Measurements from ENCODE around the gene TRPV3. TPM values are rescaled to one million over a fixed set of nuclear protein-coding genes. Genes with fewer than 3 reads are reported as not detected.
"Not testable (repeated sequence)": the region's sequence is repeated elsewhere in the genome, so short reads cannot be mapped to it uniquely, and the experiment has no call there.

The TRPV3 gene
- total RNA-seq, 1 donor from 2014 or later: 4.3 TPM

GRCh38 chr17:3472137-3472536, 85.5 kb downstream of the TRPV3 start:
- DNase-seq (ENCODE audit: low spot score): no peak

DNA sequence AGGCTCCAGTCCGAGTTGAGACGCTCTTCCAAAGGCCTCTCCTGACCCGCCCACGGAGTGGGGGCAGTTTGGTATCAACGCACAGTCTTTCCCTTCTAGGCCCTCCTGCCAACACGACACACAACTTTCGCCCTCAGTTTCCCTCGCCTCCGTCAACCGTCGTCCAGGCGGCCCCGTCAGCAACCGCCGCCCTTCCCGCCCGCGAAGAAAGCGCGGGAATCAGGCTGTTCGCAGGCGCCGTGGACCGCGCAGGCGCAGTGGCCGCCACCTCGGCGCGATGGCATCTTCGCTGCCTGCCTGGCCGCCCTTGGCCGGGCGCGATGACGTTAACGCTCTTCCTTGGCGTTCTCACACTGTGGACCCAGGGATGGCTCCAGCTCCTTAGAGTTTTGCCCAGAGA, 86.0 kb downstream of the TRPV3 start, which contains the start of gene SPATA22:
Gene SPATA22, minus strand, starts transcription at position 221 of the 400 bp plus-strand sequence. CDS start 2,494 bp downstream, outside the sequence.
- DNase-seq (ENCODE audit: low spot score): no peak

- DNase-seq (ENCODE audit: low spot score): no peak
Observed at GRCh38 chr17:3469529-3469928, 88.1 kb downstream of the TRPV3 start.

DNA sequence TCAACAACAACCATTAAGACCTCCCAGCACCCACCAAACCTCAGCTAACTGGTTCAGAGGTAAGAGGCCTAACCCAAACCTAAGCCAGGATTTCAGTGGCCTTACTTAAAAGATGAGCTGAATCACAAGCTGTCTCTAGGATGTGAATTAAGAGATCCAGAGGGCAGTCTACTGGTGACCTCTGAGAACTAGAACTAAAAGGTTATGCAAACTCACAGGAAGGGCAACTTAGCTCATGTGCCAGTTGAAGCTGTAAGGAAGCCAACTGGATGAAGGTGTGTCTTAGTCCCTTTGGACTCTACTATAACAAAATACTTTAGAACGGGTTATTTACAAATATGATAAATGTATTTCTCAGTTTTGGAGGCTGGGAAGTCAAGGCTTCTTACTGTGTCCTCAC, 91.3 kb downstream of the TRPV3 start:
- not testable (repeated sequence) for DNase-seq (ENCODE audit: low spot score)

Other genes with a start within 250 kb of the TRPV3 start
- 2.7 TPM for gene OR3A2, start 171.5 kb downstream of the TRPV3 start, total RNA-seq
- gene OR1E1, start 159.4 kb downstream of the TRPV3 start, total RNA-seq: not detected
- not detected for gene OR3A3, start 146.4 kb downstream of the TRPV3 start, total RNA-seq
- gene OR1E2, start 124.0 kb downstream of the TRPV3 start, total RNA-seq: not detected
- not detected for gene SPATA22, start 86.0 kb downstream of the TRPV3 start, total RNA-seq
- gene ASPA, start 81.8 kb downstream of the TRPV3 start, total RNA-seq: 15.3 TPM
- gene TRPV1, start 51.6 kb upstream of the TRPV3 start, total RNA-seq: 9.0 TPM
- gene SHPK, start 78.4 kb upstream of the TRPV3 start, total RNA-seq: 22.8 TPM
- gene CTNS, start 78.9 kb upstream of the TRPV3 start, total RNA-seq: 11.7 TPM
- gene TAX1BP3, start 110.8 kb upstream of the TRPV3 start, total RNA-seq: 152 TPM
- 24.3 TPM for gene EMC6, start 111.0 kb upstream of the TRPV3 start, total RNA-seq
- gene P2RX5, start 138.3 kb upstream of the TRPV3 start, total RNA-seq: 3.0 TPM
- gene HASPIN, start 166.1 kb upstream of the TRPV3 start, total RNA-seq: 0.31 TPM
- 28.5 TPM for gene ITGAE, start 243.4 kb upstream of the TRPV3 start, total RNA-seq

Data from ureter (tissue), 1 donor.